NT2/D1 (cell line): Measurements from ENCODE around the gene TIAM1.

Experiments
- SUZ12 ChIP-seq: IDR thresholded peaks from 2 replicates; pipeline ENCODE4 v1.6.1; 2011; ENCODE audit not compliant: insufficient read length, insufficient read depth; ENCODE audit errors: extremely low read depth
- ZNF274 ChIP-seq: IDR thresholded peaks from 2 replicates; pipeline ENCODE4 v1.6.1; 2011; ENCODE audit warnings: mild to moderate bottlenecking, low read depth, low read length

GRCh38 chr21:31132574-31133242, 211.4 kb downstream of the TIAM1 start:
- TF ChIP-seq ZNF274 (no peak), SUZ12 (no peak)
